HuH-7 (cell line): Measurements from ENCODE around the gene NT5DC3.
A peak's percentile ranks its signal among the peaks of the same experiment; 100 is the strongest.

Source experiments
- DNase-seq: peaks from one replicate; pipeline ENCODE4 v3.0.0; 2011; ENCODE audit warnings: low spot score

Gene NT5DC3

DNA sequence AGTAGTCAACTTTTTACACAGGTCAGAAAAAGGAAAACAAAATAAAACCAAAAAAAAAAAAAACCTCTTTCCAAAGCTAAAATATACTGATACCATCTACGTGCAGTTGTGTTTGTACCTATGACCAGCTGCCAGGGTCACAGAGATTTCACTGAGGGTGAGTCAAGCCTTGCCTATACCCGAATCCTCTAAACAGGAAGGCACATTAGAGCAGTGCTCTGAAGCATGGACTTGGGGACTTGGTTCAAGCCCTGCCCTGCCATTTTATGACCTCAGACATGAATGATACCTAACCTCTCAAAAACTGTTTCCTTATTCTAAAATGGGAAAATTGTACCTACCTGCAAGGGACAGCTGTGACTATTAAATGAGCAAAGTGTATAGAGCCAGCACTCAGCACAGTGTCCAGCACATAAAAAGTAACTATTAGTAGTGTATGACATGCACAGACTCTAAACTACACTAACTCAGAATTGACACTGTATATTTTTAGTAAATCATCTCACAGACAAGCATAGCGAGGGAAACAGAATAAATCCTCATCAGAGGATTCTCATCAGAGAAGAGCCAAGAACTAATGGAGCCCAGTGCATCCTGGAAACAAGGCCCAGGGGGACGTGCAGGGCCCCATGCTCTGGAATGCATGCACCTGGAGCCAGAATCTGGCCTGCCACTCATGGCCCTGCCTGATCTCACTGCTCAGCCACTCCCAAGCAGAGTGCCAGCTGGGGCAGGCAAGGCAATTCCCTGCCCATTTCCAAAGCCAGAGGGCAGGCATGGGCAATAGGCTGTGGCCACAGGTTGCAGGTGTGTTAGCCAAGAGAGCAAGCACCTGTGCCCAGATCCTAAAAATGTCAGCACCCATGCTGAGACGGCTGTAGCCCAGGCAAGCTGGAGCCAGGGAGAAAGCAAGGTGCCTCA lies 57.0 kb downstream of the NT5DC3 start:
- DNase-seq = no peak

DNA sequence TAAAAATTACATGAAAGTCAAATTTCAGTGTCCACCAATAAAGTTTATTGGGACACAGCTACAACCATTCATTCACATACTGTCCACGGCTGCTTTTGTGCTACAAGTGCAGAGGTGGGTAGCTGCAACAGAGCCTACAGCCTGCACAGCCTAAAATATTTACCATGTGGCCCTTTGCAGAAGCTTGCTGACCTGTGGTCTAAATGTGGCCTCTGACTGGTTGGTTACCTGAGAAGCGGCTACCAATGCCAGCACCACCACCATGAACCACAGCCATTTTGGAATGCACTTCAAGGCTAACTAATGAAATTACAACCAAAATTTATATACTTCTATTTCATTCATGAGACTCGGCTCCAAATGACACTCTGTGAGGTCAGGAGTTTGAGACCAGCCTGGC lies 58.6 kb downstream of the NT5DC3 start:
- no peak for DNase-seq

DNA sequence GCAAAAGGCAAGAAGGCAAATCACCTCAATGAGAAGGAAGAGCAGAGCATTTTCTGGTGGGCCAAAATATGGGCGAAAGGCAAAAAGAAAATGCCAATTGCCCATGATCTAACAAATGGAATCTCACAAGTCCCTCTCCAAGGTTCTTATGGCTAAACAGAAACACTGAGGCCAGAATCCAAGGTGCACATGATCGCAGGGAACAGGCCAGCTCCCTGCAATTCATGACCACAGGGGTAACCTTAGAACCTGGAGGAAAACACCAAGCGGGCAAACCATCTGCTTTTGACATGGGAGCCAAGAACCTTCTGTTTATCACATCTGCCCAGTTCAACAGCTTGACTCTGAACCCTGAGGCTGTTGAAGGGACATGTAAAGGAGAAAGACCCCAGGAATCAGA lies 60.0 kb downstream of the NT5DC3 start:
- no peak for DNase-seq

DNA sequence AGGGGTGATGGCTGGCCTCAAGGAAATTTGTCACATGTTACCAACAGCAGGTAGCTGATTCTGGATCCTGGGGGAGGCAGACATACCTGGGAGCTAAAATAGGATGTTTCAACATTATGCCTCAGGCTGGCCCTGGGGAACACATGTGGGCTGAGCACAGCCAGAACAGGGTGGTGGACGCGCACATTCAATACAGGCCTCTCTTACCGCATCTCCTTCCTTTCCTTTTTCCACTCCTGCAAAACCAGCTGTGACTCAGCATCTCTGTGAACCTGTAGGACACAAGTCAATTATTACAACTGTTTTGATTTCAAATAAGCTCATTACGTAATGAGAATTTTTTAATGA lies 61.0 kb downstream of the NT5DC3 start:
- DNase-seq = no peak

DNA sequence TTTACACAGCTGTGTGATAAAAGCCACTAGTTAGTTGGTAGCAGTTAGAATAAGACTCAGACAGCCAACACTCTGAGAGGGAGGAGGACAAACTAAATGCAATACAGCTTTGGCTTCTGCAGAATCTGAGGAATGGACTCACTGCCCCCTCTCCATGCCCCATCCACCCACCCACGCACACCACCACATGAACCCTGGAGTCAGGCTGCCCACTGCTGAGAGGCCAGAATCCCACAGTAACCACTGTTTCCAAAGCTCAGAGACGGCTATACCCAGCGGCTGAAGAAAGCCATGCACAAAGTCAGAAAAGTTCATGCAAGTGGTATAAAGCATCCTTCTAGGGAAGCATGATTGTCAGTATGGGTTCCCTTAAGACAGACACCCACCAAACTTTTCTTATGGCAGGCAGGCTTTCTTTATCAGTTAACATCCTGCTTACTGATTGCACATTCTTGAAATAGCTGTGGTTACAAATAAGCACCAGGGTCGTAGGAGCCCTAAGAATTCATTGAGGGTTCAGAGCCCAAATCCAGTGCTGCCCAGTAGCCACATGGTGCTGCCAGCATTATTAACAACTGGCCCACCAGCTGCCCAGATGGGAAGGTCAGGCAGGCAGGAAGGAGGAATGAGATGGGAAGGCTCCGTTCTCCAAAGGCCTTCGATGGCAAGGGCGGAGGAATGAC lies 61.5 kb downstream of the NT5DC3 start:
- no peak for DNase-seq

DNA sequence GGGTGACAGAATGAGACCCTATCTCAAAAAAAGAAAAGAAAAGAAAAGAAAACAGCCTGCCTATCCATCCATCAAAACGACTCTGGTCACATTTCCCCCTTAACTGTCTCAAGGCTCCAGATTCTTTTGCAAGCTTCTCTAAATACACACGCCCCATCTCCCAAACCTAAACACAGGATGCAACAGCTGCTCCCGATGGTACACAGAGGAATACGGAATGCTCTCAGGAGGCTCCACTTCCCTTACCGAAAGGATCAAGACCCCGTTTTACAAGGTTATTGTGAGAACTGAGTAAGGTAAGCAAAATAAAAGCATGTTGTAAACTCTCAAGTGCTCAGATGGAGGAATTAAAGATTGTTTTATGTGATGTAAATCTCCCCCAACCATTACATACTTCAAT lies 62.3 kb downstream of the NT5DC3 start:
- no peak for DNase-seq

DNA sequence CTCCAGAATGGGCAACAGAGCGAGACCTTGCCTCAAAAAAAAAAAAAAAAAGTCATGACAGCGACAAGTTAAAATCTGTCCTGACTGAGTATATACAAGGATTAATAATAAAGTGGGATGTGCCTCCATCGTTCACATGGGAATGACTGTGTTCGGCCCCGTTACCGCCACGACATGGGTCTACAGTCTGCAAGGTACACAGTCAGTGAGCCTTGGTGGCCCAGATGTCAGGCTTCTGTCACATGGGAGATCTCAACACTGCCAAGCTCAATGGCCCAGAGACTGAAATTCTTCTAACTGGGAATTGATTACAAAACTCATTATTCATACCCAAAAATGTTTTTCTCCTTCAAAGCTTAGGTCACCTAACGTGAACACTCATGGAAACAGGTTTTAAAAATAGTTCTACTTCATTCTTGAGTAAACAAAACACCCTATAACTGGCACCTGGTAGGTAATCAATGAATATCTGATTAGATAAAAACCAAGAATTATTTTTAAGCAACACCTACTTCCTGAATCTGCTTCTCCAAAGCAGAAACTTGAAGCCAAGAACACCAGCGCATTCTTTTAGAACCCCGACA lies 66.0 kb downstream of the NT5DC3 start:
- DNase-seq = no peak

DNA sequence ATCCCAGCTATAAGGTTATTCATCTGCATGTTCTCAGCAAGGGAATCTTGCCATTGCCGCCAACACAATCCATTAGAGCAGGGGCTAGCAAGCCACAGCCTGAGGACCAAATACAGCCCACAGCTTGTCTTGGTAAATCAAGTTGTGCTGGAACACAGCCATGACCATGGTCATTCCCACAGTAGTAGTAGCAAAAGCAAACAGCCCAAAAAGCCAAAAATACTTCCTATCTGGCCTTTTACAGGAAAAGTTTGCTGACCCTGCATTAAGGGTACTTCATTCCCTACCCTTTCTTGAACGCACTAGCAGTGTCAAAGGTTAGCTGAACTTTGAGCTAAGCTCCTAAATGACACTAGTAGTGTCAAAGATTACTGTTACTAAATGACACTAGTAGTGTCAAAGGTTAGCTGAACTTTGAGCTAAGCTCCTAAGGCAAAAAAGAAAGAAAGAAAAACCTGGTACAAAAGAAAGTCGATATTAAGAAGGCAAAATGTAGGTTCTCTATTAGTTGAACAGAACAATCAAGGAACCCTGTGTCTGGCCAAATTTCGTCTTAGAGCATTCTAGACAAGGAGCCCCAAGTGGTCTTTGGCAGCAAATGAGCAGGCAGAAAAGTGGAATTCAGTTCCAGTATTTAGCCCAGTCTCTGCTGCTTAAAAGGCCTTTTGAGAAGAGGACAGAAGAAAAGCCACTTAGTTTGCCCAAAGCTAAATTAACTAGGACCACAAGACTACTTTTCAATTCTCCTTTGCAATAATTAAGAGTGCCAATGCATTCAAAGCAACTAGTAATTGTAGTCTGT lies 67.7 kb downstream of the NT5DC3 start:
- DNase-seq = no peak

DNA sequence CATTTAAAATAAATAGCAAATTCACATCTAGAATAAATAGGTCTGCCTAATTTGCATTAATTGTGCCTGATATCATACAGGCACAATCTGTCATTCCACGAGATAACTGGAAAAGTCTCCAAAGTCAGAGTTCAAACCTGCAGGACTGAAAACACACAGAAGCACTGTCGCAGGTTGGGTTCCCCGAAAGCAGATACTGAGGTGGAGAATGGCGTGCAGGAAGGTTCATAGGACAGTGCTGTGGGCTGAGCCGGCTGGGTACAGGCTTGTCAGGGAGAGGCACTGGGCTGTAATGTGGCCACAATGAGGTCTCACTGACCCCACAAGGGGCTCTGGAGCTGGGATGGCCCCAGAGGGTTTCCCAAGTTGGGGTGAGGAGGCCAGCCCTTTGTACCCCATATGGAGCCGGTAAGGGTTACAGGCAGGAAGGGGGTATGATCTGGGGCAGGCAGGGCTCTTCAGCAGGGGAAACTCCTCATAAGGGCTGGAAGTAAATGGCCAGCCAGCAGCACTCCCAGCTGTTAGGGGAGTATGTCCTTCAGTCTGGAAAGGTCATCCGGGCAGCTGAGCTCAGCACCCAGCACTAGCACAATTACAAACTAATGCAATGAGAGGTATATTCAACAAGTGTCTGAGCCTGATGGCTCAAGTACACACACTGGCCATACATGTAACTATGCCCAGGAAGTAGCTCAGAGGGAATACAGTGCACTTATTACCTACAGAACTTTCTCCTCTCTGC lies 68.5 kb downstream of the NT5DC3 start:
- no peak for DNase-seq

DNA sequence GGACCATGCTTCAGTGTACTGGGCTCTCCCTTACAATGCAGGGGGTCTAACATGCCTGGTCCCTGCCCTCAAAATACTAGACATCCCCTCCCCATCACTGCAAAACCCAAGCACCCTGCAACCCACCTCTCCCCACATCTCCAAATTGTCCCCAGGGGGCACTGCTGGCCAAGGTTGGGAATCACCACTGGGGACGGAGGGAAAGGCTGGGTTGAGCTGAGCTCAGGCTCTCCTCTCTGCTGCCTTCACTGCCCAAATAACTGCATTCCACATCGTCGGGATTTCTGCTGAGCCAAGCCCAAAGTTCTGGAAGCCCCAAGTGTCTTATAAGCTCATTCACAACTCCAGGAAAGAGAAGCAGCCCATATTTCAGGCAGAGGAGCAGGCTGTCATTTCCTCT lies 69.6 kb downstream of the NT5DC3 start:
- peak; percentile 55 for DNase-seq

DNA sequence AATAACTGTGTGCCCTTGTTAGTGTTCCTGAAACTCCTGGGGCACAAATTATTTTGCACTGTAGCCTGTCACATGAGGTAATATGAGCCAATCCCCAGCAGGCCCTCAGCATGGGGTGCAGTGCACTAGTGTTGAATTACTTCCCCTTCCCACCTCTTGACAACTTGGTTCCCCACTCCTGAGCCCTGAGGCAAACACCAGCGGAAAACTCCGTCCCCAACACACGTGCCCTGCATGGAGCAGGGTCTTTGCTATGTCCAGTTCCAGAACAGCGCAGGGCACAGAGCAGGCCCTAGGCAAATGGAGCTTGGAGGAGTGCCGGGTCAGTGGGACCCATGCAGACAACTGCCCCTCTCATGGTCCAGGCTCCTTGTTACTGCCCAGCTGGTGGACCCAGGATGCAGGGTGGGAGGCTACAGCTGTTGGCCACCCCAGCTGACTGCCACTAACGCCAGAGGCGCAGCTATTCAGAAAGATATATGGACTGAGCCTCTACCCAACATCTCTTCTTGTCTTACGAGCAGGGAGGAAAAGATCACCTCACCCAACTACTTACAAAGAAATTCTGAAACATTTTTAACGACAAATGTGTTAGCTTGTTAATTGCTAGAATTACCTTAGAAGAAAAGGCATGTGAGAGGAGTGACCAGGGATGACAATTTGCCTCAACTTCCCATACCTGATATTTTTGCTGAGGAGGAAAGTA lies 71.6 kb downstream of the NT5DC3 start:
- no peak for DNase-seq

DNA sequence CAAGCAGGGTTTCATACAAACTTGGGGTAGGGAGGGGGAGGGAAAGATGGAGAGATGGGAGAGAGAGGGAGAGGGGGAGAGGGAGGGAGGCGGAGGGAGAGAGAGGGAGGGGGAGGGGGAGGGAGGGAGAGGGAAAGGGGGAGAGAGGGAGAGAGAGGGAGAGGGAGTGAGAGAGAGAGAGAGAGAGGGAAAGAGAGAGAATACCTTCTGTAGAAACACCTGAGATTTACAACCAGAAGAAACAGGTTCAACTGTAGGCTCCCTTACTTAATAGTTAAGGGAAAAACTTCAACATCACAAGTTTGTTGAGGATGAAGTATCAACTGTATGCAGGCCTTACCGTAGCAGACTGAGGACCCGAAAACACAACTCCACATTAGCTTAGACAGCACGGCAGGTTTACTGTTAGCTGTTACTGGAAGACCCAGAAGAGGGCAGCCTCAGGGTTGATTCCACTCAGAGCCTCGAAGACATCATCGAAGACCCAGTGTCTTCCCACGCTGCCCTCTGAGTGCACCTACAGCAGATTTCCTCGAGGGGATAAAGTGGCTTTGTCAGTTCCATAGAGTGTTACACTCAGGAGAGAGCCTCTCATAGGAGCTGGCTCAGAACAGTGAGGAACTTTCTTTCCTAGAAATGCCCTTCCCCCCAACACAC lies 72.4 kb downstream of the NT5DC3 start:
- DNase-seq = no peak

DNA sequence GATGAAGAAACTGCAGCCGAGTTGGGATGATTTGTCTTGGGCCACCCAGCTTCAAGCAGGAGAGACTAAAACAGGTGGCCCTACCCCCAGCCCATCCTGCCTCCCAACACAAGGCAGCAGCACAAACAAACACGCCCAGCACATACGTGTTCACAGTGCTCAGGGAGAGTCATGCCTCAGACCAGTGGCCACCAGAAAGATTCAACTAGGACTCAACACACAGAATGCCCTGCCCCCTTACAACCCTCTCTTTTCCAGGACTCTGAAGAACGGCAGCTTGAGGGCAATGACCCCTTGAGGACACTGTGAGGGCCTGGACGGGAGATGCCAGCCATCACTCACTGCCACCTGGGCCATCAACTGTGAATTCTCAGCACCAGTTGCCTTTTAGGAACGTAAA lies 75.0 kb downstream of the NT5DC3 start:
- DNase-seq = no peak

DNA sequence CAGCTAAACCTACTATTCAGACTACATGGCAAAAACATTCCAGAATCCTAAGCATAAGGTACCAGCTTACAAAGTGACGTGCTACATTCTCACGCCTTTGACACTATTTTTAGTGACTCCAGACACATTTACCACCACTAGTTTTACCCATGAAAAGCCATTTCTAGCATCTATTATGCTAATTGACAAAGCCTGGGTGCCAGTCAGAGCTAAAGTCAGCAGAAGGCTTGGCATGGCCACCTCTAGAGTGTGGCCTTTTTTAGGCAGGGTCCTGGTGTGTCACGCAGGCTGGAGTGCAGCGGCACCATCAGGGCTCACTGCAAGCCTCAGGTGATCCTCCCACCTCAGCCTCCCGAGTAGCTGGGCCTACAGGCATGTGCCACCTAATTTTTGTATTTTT lies 75.7 kb downstream of the NT5DC3 start:
- no peak for DNase-seq

DNA sequence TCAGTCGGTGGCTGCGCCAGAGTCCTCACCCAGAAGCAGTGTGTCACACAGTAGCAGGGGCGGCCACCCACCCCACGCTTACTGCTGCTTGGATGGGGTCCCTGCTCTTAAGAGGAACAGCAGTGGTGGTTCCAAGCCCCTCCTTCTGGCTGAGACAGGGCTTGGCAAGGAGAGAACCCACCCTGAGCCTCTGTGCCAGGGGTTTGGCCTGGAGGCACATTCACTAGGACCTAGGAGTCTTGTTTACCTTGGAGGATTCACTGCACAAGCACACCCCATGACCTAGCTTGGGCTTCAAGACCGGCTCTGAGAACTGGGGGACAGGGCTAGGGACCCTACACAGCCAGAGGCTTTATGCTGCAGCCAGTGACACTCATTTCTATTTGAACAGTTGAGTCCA lies 78.6 kb downstream of the NT5DC3 start:
- DNase-seq = no peak

DNA sequence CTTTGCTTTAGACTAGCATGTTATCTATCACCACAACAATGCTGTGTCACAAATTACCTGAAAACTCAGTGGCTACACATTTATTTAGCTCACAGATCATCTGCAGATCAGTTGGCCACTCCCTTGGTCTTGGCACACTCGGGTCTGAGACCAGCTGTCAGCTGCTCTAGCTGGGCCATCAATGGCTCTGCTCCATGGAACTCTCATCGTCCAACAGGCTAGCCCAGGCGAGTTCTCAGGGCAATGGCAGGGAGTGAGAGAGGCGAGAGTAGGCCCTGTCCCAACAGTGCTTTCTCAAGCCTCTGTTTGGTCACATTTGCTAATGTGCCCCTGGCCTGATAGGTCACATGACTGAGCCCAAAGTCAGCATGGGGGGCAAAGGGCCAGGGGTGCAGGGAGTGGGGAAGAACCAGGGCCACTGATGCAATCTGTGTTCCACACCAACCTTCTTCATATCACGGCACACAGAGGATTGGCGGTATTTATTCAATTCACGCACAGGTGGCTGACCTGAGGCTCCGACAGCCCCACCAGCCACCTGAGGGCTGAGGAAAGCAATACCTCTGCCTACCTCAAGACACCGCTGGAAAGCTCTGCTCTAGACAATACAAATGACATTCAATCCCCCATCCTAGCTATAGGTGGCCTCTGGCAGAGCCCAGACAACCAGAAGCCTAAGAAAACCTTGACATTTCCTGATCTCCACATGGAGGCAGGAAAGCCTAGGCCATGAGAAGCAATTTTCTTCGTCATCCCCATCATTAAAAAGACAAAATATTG lies 82.5 kb downstream of the NT5DC3 start:
- no peak for DNase-seq

DNA sequence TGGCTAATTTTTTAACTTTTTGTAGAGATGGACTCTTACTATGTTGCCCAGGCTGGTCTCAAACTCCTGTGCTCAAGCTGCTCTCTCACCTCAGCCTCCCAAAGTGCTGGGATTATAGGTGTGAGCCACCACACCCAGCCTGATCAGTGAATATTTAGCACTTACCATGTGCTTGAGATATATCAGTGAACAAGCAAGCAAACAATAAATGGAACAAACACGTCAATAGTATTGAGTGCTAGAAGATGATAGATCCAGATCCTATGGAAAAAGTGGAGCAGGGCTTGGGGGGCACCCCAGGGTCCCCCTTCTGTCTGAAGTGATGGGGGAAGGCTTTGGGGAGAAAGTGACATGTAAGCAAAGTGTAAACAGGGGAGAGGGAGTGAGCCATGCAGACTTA lies 83.8 kb downstream of the NT5DC3 start:
- DNase-seq = no peak

DNA sequence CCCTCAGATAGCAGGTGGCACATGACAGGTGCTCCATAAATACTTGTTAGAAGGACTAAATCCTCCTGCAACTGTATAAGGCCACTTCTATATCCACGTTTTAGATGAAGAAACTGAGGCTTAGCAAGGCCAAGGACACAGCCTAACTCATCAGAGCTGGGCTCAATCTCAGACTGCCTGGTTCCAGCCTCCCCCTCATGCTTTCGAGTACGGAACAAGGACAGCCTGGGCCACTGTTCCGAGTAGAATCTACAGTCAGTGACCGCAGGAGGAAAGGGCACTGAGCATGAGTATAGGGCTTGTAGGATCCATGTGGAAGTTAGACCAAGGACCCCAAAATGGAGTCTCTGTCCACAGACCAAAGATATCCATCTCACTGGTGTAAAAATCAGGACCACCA lies 84.6 kb downstream of the NT5DC3 start:
- DNase-seq = no peak

DNA sequence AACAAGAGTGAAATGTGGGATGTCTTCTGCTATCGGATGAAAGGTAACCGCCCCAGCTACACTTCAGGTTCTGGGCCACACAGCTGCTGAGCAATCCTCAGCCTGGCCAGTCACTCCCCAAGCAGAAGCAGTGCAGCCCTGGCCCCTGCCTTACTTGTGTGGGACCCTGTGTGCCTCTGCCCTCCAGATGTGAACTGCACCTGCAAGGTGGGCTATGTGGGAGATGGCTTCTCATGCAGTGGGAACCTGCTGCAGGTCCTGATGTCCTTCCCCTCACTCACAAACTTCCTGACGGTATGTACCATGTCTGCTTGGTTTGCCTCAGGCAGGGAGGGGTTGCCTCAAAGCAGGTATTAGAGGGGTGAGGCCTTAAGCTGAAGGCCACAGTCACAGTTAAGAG lies 85.6 kb downstream of the NT5DC3 start:
- no peak for DNase-seq

DNA sequence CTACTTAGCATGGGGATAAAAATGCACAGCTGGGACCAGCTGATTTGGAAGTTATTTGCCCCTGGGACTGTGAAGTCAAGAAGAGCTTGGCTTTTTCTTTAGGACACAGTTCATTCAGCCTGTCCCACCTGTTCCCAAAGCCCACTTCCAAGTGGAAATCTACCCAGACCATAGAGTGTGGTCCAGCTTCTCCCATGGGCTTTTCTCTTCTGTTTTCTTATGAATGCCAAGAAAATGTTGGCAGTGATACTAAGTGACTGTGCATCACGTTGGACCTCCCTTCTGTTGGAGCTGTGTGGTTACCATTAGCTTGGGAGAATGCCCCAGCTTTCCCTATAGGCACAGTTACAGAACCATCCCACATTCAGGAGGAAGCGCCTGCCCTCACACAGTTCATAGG lies 89.4 kb downstream of the NT5DC3 start:
- DNase-seq = no peak
